Superior temporal gyrus (tissue), 1 donor: Measurements from ENCODE around the gene DNAJA4.
A peak's percentile ranks its signal among the peaks of the same experiment; 100 is the strongest.
"Not testable (repeated sequence)": the region's sequence is repeated elsewhere in the genome, so short reads cannot be mapped to it uniquely, and the experiment has no call there.

ENCODE experiments used
- DNase-seq: peaks from one replicate; pipeline ENCODE4 v3.0.0-alpha.2; 2016; ENCODE audit errors: extremely low spot score

DNAJA4 gene

DNA sequence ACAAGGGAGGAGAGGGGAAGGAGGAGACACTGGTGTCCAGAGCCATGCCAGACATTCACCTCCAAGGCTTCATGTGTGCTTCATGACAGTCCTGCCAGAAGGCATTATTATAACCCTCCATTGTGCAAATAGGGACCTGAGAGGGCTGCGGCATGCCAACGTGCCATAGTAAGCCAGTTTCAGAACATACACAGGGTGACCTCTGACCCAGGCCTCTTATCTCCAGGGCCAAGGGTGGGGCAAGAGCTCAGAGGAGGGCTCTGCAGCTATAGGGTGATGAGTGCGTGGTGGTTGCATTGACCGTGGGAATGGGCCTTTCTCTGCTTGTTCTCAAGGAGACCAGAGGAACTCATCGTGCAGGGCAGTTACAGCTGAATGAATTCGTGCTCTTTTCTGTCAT lies 20.3 kb upstream of the DNAJA4 start:
- DNase-seq: no peak

DNA sequence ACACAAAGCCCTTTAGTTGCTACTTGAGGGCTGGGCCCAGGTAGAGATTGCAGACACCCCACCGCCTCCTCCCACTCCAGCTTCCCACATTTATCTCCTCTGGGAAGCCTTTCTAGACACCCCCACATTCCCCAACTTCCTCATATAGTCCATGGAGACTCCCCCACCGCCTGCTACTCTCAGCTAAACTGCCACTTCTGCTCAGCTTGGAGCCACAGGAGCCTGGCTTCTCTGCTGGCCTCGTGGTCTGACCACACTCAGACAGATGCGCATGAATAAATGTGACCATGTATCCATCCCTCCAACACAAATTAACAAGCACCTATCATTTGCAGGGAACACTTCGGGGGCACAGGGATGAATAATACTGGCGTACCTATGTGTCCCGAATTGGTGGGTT lies 19.5 kb upstream of the DNAJA4 start:
- DNase-seq: no peak

DNA sequence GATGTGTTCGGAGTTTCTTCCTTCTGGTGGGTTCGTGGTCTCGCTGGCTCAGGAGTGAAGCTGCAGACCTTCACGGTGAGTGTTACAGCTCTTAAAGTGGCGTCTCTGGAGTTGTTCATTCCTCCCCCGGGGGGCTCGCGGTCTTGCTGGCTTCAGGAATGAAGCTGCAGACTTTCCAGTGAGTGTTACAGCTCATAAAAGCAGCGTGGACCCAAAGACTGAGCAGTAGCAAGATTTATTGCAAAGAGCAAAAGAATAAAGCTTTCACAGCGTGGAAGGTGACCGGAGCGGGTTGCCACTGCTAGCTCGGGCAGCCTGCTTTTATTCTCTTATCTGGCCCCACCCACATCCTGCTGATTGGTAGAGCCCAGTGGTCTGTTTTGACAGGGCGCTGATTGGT lies 19.0 kb upstream of the DNAJA4 start:
- DNase-seq: not testable (repeated sequence)

DNA sequence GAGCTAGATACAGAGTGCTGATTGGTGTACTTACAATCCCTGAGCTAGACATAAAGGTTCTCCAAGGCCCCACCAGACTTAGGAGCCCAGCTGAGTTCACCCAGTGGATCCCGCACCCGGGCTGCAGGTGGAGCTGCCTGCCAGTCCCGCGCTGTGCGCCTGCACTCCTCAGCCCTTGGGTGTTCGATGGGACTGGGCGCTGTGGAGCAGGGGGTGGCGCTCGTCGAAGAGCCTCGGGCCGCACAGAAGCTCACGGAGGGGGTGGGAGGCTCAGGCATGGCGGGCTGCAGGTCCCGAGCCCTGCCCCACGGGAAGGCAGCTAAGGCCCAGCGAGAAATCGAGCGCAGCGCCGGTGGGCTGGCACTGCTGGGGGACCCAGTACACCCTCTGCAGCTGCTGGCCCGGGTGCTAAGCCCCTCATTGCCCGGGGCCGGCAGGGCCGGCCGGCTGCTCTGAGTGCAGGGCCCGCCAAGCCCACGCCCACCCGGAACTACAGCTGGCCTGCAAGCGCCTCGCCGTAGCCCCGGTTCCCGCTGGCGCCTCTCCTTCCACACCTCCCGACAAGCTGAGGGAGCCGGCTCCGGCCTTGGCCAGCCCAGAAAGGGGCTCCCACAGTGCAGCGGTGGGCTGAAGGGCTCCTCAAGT lies 18.3 kb upstream of the DNAJA4 start:
- not testable (repeated sequence) for DNase-seq

DNA sequence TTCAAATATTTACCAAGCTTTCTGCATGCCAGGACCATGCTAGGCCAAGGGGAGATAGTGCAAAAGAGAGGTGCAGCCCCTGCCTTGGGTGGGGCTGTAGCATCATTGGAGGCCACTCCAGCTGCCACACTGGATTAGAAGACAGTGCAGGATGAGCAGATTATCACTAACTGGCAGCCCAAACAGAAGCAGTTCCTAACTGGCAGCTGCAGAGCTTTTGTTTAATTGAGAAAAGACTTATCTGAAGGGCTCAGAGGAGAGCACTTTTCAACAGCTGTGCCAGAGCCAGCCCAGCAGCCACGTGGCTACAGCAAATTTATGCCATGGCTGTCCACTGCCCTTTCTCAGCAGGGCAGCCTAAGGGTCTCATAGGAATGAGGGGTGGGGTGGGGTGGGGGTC lies 16.5 kb upstream of the DNAJA4 start:
- DNase-seq: no peak

DNA sequence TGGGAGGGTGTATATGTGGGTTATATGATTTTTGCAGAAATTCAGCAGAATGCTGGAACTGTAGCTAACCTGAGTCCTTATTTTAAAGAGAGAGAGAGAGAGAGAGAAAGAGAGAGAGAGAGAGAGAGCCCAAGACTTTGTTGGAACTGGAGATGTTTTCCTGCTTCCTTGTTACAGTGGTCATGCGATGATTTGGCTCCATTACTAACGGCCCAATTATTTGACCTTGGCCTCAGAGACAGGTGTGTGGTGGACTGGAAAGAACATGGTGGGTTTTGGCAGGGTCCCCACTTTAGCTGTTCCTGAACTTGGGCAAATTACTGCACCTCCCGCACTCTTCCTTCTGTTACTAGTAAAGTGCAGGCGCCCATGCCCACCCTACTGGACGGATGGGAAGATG lies 15.2 kb upstream of the DNAJA4 start:
- no peak for DNase-seq

DNA sequence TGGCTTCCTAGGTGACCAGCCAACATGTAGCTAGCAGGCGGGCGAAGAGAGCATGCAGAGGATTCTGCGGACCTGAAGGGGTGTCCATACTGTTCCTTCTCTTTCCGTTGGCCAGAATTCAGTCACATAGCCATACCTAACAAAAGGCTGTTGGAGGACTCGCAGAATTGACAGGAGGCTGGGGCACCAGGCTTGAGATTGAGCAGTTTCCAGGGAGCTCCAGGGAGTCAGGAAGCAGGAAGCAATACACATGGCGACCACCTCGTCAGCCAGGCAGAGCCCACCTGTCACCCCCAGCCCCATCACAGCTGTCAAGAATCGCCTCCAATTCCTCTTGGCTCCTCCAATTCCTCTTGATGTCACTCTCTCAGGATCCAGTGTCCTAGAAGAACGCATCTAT lies 13.2 kb upstream of the DNAJA4 start:
- DNase-seq: no peak

DNA sequence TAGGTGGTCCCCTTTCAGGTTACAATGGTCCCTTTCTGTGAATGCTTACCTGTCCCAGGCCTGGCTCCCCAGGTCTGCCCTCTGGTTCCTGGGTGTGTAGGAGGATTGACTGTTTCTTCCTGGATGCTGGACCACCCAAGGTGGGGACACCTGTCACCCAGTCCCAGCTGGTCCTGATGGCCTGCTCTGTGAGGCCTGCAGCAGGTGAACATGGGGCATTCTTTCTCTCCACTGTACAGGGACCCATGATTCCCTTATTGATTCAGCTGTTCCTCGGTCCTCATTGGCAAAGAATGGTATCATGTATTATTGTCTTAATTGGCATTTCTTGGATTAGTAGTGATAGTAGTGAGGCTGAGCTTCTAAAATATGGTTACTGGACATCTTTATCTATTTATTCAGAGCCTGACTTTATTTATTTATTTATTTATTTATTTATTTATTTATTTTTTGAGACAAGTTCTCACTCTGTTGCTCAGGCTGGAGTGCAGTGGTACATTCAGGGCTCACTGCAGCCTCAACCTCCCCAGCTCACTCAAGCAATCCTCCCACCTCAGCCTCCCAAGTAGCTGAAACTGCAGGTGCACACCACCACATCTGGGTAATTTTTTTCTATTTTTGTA lies 8.8 kb upstream of the DNAJA4 start:
- DNase-seq: no peak

DNA sequence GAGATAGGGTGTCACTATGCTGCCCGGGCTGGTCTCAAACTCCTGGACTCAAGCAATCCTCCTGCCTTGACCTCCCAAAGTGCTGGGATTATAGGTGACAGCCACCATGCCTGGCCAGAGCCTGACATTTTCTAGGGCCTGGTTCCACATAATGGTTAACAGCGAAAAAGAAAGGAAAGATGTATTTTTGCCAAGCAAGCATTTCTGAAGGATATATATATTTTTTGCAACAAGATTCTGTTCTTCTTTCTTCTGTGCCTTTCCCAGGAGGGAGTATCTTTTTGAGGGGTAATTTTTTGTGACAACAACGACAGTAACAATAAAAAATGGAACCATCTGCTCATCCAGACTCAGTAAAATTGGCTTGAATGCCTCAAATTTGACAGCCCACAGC lies 8.3 kb upstream of the DNAJA4 start:
- DNase-seq: no peak

DNA sequence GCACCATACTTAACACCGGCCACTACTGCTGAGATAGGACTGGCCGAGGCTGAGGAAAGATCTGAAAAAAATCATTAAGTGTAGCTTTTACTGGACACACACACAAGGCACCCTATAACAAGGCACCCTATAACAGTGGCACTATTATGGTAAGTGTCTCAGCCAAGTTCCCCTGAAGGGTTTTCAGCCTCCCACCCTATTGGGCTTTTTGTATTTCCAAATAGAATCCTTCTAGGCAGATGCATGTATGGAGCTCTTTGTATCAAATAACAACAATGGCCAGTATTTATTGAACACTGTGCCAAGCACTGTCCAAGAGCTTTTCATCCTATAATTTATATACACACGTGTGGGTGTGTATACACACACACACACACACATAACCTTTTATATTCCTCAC lies 6.7 kb upstream of the DNAJA4 start:
- peak; percentile 82 for DNase-seq

DNA sequence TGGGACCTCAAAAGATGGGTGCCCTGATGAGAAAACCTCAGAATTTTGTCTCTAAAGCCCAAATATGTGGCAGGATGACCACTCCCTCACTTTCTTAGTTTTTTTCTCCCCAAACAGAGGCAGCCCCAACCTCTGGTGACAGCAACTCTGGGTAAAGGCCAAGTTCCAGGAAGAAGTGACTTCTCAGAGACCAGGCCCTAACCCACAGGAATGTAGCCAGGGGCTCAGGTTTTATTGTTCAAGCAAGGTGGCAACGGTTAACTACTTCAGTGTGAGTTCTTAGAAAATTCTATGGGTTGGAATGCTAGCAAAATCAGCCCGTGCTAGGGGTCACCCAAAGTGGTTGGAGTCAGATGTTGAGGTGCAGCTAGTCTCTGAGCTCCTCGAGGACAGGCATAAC lies 5.1 kb upstream of the DNAJA4 start:
- DNase-seq: no peak

DNA sequence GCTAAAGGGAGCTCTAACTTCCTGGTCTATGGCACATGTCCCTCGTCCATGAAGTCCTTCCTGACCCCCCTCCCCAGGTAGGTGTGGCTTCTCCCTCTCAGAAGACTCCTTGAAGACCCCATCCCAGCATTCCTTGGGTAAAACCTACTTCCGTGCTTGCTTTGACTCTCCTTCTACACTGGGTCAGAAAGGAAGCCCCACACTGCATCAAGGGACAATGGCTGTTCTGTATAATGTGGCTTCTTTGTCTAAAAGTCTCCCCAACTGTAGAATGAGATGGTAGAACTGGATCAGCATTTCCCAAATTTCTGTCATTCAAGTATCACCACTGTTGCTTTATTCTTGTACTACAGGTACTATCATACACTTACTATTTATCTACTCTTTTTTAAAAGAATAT lies 3.9 kb upstream of the DNAJA4 start:
- DNase-seq: no peak

DNA sequence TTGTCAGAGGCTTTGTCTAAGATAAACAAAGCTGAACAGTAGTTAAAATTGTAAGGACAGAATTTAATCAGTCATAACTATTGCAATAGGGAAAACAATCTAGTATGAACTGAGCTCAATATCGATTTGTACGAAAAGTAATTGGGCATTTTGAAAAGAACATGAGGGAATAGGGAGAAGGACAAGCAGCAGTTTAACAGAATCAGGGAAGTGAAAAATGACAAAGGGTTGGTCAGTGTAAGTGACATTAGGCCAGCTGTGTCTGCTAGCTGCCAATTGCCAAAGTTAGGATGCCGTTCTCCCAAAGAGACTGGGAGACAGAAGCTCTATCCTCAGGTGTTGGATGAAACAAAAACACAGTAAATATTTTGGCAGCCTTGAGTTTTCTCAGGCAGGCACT lies 3.3 kb upstream of the DNAJA4 start:
- peak; percentile 42 for DNase-seq

DNA sequence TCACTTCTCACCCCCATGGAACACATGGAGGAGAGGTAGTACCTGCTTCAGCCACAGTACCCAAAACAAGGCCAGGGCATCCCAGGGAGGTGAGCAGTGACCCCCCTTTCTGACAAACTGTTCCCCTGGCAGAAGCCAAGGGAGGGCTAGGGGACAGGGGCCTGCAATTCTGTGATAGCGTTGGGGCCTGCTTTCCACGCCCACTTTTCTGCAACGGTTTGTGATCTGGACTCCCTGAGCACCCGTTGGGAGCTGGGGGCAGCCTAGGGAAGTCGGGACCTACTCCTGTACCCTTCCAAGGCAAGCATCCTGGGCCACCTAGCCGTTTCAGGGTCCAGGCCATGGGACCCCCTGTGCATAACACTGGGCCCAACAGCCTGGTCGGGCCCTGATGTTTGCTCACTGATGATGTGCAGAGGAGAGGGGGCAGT lies 996 bp upstream of the DNAJA4 start:
- no peak for DNase-seq

DNA sequence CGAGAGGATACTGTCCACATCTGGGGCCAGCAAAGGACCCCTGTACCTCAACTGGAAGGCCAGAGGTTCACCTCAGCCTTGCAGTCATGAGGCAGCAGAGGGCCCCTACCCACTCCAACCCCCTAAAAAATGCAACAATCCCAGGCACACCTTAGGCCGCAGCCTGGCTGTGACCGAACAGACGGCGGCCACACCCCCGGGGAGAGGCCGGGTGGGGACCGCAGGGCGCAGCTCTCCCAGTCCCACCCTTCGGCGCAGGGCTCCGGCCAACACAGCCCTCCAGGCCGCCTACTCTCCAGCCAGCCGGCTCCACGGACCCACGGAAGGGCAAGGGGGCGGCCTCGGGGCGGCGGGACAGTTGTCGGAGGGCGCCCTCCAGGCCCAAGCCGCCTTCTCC lies 457 bp upstream of the DNAJA4 start:
- no peak for DNase-seq

DNA sequence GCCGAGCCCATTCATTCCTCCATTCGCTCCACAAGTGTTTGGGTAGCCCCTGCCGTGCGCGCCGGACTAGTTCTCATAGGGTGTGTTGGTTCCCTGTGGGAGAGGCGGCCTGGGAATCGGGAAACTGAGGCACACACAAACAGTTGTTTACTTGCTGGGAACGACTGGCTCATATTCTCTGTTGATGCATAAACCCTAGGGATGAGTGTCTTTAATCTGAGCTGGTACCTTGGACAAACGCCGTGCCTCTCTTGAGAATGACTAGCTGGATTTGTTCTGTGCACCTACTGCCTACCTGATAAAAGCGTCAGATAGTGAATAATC lies 737 bp downstream of the DNAJA4 start:
- DNase-seq: peak; percentile 51

DNA sequence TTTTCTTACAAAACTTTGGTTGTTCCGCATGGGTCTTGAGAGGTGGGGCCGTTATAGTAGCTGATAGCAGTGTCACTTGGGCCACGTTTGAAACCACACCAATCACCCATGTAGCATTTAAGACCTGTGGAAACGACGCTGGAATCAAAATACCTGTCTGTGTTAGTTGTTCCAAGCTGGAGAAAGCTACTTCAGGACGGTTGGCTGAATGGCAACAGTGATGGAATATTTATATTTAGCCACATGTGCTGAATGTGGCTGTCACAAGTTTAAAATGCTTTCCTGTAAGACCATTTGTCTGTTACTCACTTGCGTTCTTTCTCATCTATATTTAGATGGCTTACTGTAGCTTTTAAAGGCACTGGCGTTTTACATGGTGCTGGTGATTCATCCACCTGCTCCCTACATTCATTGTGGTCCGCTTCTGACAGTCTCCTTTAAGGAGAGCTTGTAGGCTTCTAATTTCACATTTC lies 1.4 kb downstream of the DNAJA4 start:
- peak; percentile 64 for DNase-seq

DNA sequence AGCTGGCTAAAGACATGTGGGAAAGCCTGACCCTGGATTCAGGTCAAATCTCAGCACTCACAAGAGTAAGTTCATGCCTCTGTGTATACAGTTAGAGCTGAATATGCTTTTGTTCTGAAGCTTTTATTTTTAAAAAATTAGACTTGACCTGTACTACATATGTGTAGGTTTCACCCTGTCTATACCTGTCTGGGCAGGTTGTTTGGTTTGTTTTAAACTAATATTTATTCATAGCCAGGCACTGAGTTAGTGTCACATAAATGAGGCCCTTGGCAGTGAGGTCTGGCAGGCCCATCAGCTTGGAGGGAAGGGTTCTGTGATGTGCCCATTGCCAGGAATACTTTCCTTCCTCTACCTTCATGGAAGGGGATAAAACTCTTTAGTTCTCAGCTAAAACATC lies 1.9 kb downstream of the DNAJA4 start:
- no peak for DNase-seq

DNA sequence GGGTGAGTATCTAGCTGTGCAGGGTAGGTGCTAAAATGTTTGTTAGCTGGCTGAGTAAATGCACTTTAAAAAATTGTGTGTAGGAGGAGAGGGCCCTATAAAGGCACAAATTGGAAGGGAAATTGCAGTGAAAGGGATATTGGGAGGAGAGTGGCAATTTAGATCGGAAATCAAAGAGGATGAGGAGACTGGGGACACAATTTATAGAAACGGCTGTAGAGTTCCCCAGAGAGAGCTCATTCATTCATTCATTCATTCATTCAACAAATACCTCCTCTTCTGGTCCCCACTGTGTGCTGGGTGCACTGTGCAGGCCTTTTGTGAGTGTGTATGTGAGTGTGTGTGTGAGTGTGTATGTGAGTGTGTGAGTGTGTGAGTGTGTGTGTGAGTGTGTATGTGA lies 2.4 kb downstream of the DNAJA4 start:
- DNase-seq: no peak

DNA sequence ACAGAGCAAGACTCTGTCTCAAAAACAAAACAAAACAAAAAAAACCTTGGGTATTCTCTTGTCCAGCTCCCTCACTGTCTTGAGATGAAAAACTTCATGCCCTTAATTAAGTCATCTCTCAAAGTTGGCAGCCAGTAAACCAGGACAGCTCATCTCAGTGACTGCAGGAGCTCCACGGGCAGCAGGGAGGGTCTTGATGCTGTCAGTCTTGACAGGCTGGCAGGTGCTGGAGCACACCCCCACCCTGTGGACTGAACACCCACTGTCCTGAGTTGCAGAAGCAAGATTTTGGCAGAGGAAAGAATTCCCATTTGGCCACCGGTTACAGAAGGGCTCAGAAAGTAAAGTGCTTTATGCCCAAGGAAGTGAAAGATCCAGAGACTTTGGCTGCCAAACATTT lies 8.0 kb downstream of the DNAJA4 start:
- DNase-seq: no peak

DNA sequence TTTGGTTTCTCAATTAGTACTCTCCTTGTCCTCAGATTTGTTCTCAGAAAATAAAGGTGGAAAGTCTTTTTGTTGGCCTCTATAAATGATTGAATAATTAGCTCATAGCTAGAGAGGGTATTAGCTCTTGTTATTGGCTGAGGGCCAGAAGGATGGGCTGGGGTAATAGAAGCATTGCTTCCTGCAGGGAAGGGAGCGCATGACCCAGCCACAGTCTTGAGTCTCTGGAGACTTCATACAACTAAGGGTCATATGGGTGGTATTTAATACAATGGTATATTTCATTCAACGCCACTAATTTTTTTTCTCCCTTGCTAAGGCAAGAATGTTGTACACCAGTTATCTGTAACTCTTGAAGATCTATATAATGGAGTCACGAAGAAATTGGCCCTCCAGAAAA lies 8.4 kb downstream of the DNAJA4 start:
- DNase-seq: no peak

DNA sequence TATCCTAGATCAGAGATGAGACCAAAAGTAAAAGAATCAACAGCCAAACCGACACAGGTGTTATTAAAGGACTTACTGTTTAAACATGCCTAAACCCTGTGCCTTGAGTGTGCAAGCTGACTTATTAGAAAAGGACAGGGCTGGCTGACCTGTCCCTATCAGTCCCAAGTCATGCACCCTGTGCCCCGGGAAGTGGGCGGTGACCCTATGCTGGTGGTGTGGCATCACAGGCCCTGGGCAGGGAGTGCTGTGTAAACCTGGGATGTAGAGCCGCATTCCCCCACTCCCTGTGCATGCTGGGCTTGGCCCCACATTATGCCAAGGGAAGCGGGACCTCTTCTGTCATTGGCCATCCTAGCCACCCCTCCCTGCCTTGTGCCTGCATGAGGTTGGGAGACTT lies 10.6 kb downstream of the DNAJA4 start:
- no peak for DNase-seq

DNA sequence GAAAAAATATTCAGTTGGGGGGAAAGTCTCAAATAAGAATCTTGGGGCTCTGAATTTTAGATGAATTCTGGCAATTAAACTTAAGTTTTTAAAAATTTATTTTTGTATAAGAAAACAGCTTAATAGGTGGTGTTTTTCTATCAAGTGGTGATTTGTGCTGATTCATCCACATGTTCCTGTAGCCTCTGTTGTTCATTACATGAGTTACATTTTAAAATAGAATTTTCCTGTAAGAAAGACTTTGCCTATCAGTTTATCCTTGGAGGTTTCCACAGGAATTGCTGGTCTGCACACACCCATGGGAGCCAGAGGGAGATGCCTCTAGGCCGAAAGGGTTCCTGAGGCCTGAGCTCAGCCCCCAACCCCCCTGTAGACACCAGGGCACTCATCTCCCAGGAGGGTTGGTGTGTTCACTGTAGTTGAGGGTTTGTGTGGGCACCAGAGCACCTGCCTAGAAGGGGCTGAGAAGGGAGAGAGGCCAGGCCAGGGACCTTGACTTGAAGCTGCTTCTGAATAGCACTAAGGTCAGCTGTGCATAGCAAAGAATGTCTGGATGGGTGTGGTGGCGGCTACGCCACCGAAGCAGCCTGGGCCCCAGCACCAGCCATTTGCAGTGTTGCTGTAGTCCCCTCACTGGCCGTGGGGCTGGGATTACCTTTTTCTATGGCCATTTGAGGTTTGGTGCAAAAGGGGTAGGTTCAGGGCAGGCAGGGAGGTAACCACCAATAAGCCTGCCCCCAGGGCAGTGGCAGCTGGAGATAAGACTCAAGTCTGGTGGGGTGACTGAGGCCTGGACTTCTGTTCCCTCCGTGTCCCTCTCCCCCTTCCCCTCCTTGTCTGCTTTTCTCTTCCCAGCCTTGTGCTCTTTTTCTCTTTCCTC lies 11.9 kb downstream of the DNAJA4 start:
- no peak for DNase-seq
